Kidney epithelial cell (primary cell): ENCODE measurements around the gene MAP2K2. TPM values are rescaled to one million over a fixed set of nuclear protein-coding genes. Genes with fewer than 3 reads are reported as not detected.
"Not testable (repeated sequence)": the region's sequence is repeated elsewhere in the genome, so short reads cannot be mapped to it uniquely, and the experiment has no call there.

Experiments
- DNase-seq: peaks from one replicate; pipeline ENCODE4 v3.0.0-alpha.2; 2010; ENCODE audit warnings: low read depth
- H3K27me3 ChIP-seq: 2 replicates; pipeline ENCODE4 v1.6.0; 2011; ENCODE audit warnings: low read length; ENCODE audit not compliant: control insufficient read depth, insufficient read depth
- H3K36me3 ChIP-seq: 2 replicates; pipeline ENCODE4 v1.5.1; 2011; ENCODE audit warnings: low read length; ENCODE audit not compliant: control insufficient read depth, insufficient read depth
- H3K4me3 ChIP-seq: 2 replicates; pipeline ENCODE4 v1.5.1; 2011; ENCODE audit warnings: low read depth, mild to moderate bottlenecking, control low read depth, low read length
- CTCF ChIP-seq: IDR thresholded peaks from 2 replicates; pipeline ENCODE4 v1.5.1; 2011; ENCODE audit warnings: mild to moderate bottlenecking, moderate library complexity, low read length, control low read depth, inconsistent platforms; ENCODE audit not compliant: insufficient read depth, poor library complexity, severe bottlenecking
- total RNA-seq: library from RNA; depleted of rRNA; stranded (reverse); fragments of >200 nt; gene quantifications from 2 replicates; pipeline ENCODE4 v1.2.3, GENCODE V29; 2015

Gene MAP2K2
- total RNA-seq, 1 donor from 2014 or later: 198 TPM

GRCh38 chr19:4144666-4145249 lies 20.8 kb upstream of the MAP2K2 start:
- DNase-seq: no peak

GRCh38 chr19:4142916-4143315 lies 19.0 kb upstream of the MAP2K2 start:
- not testable (repeated sequence) for DNase-seq, H3K4me3 ChIP-seq, H3K36me3 ChIP-seq, H3K27me3 ChIP-seq

More at GRCh38 chr19:4144666-4145249, 20.8 kb upstream of the MAP2K2 start:
- peaks cover 2% of the 10 kb centered on the region for H3K27me3 ChIP-seq
- no peaks in the 10 kb centered on the region for H3K36me3 ChIP-seq
- H3K4me3 ChIP-seq: no peak overlapping the region
- TF ChIP-seq CTCF: no peak

GRCh38 chr19:4140237-4140711 lies 16.4 kb upstream of the MAP2K2 start:
- peak; percentile 74 for TF ChIP-seq CTCF
- Histone ChIP-seq H3K4me3 (no peak overlapping the region), H3K27me3 (no peaks in the 10 kb centered on the region), H3K36me3 (no peaks in the 10 kb centered on the region)
- DNase-seq: peak; percentile 19

- no peak for DNase-seq
- no peak overlapping the region for H3K4me3 ChIP-seq
- no peaks in the 10 kb centered on the region for H3K27me3 ChIP-seq
- H3K36me3 ChIP-seq: no peaks in the 10 kb centered on the region
- TF ChIP-seq CTCF: peak; percentile 91
Measured at GRCh38 chr19:4139614-4140236, 15.8 kb upstream of the MAP2K2 start.

- TF ChIP-seq CTCF: no peak
- no peak for DNase-seq
- H3K4me3 ChIP-seq: no peak overlapping the region
- H3K27me3 ChIP-seq: no peaks in the 10 kb centered on the region
- no peaks in the 10 kb centered on the region for H3K36me3 ChIP-seq
Measured at GRCh38 chr19:4138445-4138844, 14.5 kb upstream of the MAP2K2 start.

GRCh38 chr19:4136680-4137088 lies 12.8 kb upstream of the MAP2K2 start:
- TF ChIP-seq CTCF: no peak

GRCh38 chr19:4135386-4135785 lies 11.5 kb upstream of the MAP2K2 start:
- DNase-seq, H3K4me3 ChIP-seq, H3K27me3 ChIP-seq, H3K36me3 ChIP-seq: not testable (repeated sequence)

More at GRCh38 chr19:4136680-4137088, 12.8 kb upstream of the MAP2K2 start:
- no peak for DNase-seq
- H3K36me3 ChIP-seq: no peaks in the 10 kb centered on the region
- H3K27me3 ChIP-seq: no peaks in the 10 kb centered on the region
- H3K4me3 ChIP-seq: no peak overlapping the region
